HK-2 (cell line): ENCODE measurements around the gene MAPKAP1.
"Not testable (repeated sequence)": the region's sequence is repeated elsewhere in the genome, so short reads cannot be mapped to it uniquely, and the experiment has no call there.

Source experiments
- DNase-seq: peaks from one replicate; pipeline ENCODE4 v3.0.0-alpha.2; 2018; ENCODE audit not compliant: unreplicated experiment

Gene MAPKAP1

DNA sequence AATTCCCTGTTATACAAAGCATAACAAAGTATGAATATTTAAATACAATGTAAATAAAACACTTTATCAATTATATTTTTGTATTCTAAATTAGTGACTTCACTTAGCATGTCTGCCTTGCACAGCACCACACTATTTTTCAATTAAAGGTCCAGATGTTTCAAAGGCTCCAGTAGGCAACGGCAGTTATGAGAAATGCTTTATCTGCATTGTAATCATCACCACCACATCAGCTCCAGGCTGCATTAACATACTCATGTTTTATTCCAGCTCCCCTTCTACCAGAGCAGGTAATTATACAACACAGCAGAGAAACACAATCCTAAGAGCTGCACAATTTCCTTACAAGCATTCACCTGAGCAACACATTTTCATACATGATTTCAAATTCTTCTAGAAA lies 102.8 kb downstream of the MAPKAP1 start:
- no peak for DNase-seq

DNA sequence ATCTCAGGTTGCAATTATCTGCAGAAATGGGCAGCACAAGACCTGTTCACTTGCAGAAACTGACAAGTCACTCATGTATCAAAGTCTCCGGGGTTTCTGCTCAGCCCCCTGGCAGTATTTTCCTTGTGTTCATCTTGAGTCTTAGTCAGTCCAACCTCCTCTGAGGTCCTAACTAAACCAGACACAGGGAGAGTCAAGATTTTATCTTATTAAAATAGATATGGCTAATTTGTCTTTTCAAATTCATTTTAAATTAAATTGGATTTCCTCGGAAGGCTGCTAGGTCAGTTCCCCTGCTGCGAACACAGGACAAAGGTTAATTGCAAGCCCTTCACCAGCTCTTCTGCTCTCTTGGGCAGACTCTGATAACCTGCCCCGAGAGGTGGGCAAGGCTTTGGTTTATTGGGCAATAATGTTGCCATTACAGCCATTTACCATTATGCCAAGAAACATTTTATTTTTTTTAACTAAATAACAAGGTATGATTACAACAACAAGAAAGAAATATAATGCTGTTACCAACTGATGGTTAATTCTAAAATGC lies 103.5 kb downstream of the MAPKAP1 start:
- DNase-seq = no peak

DNA sequence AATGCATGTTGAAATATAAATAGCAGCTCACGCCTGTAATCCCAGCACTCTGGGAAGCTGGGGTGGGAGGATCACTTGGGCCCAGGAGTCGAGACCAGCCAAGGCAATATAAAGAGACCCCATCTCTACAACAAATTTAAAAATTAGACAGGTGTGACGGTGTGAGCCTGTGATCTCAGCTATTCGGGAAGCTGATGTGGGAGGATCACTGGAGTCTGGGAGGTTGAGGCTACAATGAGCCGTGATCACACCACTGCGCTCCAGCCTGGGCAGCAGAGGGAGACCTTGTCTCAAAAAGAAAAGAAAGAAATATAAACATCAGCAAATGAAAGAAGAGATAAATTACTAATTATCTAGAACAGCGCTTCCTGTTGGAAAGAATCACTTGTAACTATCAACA lies 105.0 kb downstream of the MAPKAP1 start:
- DNase-seq = no peak

DNA sequence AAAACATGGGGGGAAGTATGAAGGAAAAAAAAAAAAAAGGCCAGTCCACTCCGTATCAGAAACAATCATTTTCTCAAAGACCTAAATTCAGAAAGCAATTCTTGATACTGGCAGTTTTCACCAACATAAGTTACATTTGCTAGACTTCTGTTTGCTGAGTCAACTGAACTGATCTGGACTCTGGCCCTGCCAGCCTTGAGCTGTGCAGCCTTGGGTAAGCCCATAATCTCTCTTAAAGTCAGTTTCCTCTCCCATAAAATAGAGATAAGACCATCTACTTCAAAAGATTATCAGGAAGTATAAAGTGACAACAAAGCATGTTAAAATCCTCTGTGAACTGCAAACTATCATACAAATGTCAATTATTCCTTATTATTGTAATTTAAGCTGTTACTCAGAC lies 106.8 kb downstream of the MAPKAP1 start:
- no peak for DNase-seq

DNA sequence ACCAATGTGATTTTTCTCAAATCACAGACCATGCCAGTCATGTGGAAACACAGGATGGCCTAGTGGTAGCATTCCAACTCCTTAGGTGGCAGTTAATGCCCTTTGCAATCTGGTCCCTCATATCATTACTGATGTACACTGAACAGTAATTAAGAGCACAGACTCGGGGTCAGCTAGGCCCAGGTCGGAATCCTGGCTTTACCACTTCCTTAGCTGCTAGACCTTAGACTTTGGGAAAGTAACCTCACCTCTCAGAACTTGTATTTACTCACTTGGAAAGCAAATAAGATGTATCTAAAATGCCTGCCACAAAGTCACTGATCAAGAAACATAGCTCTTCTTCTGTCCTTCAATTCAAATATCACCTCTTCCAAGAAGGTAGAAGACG lies 112.8 kb downstream of the MAPKAP1 start:
- no peak for DNase-seq

DNA sequence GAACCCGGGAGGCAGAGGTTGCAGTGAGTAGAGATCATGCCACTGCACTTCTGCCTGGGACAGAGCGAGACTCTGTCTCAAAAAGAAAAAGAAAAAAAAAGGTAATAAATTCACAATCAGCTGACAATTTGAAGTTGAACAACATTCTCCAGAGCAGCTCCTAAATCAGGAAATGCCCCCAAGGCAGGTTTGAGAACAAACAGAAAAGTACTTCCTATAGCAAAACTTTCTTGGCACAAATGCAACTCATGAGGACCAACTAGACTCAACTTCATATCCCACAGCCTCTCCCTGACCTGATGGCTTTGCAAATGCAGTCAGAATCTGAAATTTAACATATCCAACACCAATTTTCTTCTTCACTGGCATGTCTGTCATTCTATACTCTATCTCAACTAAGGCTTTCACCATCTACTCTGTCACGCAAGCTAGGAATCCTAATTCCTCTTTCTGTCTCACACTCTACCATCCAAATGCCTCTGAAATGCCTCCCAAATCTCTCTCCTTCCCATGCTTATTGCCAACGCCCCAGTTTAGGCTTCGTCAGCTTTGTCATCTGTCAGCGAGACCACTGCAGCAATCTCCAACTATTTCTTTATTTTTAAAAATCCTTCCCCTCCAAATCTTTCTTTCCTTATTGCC lies 113.3 kb downstream of the MAPKAP1 start:
- DNase-seq = no peak

DNA sequence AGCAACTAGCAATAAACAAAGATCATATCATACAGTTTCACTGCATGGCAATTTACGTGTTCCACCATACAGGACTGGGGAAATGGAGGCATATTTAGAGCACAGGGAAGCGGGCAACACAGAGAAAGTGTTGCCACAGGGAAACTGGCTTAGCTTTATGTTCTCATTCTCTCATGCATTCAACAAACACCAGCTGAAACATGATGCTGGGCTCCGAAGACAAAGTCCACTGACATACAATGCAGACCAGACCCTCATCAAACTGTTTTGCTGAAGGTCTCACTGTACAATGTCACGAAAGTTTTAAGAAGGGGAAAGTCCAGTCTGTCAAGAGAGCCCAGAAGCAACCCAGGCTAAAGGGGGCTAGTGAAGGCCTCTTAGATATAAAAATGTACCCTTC lies 115.1 kb downstream of the MAPKAP1 start:
- DNase-seq = no peak

DNA sequence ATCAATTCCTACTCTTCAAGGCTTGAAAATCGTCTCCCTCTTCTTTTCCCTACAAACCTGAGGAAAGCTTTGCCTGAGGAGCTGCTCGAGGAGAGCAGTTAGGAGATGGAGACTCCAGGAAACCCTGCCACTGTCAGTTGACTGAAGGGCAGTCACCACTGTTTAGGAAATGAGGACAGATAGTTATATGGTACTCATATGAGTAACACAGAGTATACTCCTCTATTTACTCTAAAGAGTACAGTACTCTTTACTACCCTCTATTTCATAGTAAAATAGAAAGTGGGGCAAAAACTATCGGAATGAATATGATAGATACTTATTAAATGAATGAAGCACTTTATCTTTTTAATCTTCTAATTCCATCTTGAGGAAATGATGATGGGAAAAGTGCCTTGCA lies 115.8 kb downstream of the MAPKAP1 start:
- no peak for DNase-seq

DNA sequence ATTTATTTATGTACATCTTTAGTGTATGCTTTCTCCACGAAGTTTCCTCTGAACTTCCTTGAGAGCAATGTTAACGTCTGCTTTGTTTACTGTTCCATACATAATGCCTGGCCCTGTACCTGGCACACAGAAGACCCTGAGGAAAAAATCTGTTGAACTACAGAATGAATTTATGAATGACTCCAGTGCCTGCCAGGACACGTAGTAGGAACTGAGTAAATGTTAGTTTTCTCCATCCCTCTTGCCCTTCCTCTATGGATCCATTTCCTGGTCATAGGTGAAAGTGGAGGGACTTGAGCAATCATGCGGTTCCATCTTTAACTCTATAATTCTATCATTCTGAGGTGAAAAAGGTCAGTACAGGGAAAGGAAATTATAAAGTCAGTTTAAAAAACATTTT lies 117.7 kb downstream of the MAPKAP1 start:
- DNase-seq = no peak

DNA sequence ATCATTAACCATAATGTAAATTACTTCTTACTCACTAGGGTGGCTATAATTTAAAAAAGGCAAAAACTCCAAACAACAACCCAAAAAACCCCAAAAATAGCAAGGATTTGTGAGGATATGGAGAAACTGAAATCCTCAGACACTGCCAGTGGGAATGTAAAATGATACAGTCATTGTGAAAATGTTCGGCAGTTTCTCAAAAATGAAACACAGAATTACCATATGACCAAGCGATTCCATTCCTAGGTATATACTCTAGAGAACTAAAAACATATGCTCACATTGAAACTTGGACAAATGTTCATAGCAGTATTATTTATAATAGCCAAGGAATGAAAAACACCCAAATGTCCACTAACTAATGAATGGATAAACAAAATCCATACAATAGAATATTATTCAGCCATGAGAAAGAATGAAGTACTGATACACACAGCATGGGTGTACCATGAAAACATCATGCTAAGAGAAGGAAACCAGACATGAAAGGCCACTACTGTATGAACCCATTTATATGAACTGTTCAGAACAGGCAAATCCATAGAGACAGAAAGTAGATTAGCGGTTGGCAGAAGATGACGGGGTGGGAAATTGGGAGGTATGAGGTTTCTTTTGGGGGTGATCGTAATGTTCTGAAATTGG lies 119.1 kb downstream of the MAPKAP1 start:
- no peak for DNase-seq

DNA sequence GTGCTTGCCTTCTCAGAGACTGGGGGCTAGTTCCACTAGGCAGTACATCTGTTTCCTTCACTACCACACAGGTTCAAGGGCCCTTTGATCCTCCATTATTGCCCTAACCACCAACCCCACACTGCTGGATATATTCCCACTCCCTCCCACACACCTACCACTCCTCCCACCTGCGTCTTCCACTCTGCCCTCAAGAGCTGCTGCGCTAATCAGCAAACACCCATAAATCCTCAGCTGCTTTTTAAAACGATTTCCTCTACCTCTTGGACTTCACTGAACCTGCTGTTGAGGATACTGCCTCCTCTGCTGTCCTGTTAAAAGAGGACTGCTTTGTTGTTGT lies 120.9 kb downstream of the MAPKAP1 start:
- no peak for DNase-seq

DNA sequence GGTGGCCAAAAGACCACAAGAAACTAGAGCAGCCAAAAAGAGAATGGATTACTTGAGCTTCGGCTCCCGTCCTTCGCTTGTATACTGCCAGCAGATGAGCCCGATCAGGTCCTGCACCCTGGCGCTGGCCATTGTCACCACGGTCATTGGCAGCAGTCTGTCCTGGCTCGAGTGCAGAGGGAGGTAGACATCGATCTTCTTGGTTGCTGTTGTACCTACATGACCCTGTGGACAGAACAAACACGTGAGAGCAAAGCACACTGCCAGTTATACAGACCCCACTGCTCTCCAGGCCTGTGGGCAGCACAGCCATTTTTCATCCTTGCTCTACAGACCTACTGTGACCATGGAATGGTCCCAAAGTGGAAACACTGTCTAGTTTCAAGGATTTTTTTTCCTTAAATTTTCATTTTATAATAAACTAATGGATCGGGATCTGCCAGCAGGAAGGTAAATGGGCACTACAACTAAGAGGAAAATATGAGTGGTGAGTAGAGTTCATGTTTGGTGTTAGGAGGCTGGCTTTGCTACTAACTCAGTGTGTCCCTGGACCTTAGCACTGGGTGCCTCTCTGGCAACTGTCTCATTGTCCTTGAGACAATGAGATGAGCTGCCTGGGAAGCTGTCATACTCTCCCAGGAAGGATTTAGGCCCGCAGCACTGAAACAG lies 121.4 kb downstream of the MAPKAP1 start:
- no peak for DNase-seq

DNA sequence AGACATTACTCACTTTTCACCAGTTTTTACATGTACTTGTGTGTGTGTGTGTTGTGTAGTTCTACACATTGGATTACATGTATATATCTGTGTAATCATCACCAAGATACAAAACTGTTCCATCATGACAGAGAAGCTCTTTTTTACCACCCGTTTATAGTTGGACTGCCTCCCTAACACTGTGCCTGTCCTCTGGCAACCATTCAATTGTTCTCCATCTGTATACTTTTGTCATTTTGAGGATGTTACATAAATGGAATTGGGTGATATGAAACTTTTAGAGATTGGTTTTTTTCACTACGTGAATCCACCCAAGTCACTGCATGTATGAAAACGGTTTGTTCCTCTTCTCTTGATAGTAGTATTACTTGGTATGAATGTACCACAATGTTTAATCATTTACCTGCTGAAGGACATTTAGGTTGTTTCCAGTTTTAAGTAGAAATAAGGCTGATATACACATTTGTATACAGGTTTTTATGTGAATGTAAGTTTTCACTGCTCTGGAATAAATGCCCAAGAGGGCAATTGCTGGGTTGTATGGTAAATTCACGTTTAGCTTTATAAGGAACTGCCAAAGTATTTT lies 126.2 kb downstream of the MAPKAP1 start:
- DNase-seq = no peak

DNA sequence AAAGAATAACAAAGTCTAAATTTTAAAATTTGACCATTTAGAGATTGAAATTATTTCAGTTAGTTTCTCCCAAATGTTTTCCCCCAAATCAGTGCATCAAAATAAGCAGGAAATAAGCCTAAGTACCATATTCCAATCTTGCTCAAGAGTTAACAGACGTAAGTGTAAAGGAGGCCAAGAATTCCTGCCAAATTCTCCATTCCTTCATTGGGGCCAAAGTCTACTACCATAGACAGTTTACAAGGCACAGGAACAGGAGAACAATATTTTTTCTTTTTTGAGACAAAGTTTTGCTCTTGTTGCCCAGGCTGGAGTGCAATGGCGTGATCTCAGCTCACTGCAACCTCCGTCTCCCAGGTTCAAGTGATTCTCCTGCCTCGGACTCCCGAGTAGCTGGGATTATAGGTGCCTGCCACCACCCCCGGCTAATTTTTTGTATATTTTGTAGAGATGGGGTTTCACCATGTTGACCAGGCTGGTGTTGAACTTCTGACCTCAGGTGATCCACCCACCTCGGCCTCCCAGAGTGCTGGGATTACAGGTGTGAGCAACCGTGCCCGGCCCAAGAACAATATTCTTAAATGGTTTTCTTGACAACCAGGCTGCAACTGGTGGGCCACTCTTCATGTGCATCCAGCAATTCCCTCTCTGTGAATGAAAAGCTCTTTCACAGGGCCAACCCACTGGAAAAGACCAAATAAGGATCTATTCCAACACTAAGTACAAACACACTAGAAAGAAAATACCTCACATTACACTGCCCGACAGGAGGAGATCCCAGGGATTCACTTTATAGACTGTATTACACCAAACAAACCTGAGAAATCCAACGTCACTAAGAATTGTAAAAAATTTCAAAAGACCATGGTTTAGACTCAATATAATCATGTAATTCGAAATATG lies 127.7 kb downstream of the MAPKAP1 start:
- DNase-seq = no peak

DNA sequence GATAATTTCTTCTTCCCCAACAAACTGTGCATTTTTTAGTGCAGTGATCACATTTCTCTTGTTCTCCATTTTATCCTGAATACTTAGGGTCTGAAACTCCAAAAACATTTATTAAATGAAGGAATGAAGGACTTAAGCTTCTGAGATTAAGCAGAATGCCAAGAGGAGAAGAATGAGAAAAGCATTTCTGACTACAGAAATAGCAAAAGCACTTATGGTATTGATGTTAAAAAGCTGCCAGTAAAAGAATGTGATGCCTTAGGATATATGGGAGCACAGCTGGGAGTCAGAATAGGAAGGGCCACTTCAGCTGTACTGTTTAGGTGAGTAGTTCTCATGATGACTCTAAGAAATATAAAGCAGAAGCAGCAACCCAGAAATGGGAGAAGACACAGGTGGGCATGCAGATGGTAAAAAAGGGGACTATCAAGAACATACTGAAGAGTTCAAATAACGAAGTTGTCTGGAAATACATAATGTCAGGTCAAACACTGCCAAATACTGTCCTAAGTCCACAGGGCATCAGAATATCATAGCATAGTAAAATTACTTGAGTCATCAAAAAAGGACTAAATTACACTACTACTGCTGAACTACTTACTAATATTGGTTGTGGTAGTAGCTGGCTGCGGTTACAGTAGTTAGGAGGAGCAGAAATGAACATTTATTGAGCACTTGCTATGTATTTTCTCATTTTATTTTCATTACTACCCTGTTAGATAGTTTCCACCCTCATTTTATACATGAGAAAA lies 132.7 kb downstream of the MAPKAP1 start:
- no peak for DNase-seq

DNA sequence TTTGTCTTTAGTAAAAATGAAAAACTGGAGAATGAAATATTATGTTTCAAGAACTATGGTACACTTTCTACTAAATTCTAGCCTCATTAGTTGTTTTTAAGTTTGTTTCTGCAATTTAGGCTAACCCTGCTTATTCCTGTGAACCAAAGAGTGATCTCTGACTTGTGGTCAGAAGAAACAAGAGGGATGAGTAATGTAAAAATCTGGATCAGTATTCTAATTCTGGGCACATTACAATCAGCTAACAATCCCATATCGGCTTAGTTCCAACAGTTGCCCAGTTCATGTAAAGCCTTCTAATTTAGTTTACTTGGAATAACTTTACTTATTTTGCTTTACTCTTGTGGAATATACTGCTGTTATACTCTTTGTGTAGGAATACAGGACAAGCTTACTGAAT lies 134.5 kb downstream of the MAPKAP1 start:
- not testable (repeated sequence) for DNase-seq

DNA sequence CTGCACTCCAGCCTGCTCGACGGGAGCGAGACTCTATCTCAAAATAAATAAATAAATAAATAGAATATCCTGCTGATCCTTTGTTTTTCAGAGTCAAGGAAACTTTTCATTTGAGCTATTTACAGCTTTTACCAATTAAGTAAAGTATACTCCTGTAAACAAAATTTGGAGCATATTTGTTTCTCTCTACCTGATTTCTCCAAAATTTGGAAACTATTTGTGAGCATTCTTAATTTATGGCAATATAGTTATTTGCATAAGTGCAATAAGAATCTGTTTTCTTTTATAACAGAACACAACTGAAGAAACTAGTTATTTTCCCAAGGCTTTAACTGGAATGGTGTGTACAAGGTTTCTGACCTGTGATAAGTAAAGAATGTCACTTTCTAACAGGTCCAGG lies 135.2 kb downstream of the MAPKAP1 start:
- not testable (repeated sequence) for DNase-seq

DNA sequence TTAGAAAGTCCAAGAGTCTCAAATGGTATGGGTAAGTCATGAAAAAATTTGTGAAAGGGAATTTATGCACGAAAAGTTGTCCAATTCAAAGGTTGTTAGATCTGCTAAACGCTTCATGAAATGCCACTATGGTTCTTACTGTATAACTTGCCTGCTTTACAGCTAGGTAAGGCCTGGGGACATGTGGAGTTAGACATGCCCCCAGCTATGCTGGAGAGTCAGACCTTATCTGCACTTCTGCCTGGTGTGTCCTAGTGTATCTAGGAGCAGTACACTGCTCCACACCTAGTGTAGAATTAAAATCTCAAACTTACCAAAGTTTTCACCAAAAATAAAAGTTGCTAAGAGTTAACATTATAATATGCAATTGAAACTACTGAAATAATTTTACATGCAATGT lies 136.8 kb downstream of the MAPKAP1 start:
- DNase-seq = no peak

DNA sequence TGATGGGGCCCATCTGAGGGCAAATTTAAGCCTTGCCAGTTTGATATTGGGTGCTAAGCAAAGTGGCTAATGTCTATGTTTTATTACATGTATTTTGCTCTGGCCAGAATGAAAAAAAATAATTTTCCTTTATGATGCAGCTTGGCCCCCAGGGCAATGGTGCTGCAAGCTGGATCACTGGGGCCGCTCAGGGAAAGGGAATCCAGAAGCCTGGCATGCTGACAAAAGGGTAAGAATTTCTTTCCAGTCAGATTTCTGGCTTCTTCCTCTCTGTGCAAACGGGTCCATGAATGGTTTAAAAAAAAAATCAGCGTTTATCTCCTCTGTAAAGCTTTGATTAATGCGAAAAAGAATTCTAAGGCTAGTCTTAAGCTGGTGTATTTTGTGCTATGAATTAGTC lies 138.4 kb downstream of the MAPKAP1 start:
- no peak for DNase-seq

DNA sequence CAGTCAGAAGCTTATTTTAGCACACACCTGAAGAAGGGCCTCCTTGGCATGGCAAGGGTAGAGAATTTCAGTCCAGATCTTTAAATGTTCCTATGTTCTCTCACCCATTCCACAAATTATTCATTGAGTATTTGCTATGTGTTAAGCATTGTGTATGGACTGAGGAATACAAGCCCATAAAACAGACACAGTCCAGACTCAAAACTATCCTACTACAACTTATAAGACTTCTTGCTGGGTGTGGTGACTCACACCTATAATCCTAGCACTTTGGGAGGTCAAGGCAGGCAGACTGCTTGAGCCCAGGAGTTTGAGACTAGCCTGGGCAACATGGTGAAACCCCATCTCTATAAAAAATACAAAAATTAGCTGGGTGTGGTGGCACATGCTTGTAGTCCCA lies 141.0 kb downstream of the MAPKAP1 start:
- not testable (repeated sequence) for DNase-seq

DNA sequence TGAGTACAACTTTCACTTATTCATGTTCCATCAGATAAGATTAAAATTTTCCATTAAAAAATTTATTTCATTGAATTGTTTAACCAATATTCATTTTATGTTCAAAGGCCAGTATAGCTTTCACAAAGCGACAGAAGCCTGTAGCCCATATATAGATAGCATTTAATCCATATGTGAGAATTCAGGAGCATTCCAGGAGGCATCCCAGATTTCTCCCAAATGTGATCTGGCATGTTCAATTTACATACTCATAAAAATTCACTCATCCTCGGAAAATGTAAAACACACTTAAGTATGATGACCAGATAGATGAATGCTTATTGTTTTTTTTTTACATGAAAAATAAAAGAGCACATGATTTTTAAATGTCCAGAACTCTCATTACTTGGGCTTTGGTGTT lies 141.9 kb downstream of the MAPKAP1 start:
- DNase-seq = no peak
